Loucy (cell line): ENCODE results near the gene MARCHF4.
"Not testable (repeated sequence)": the region's sequence is repeated elsewhere in the genome, so short reads cannot be mapped to it uniquely, and the experiment has no call there.

ENCODE experiments used
- H2AFZ ChIP-seq: fragments of 200-600 bp; sonication (generic); 2 replicates; pipeline ENCODE4 v1.6.0; 2016; ENCODE audit warnings: antibody characterized with exemption, mild to moderate bottlenecking, low read length, moderate library complexity
- H3F3A ChIP-seq: fragments of 200-600 bp; 2 replicates; pipeline ENCODE4 v1.6.0; 2016; ENCODE audit warnings: antibody characterized with exemption, low read depth, mild to moderate bottlenecking
- H3K27me3 ChIP-seq: fragments of 200-600 bp; sonication (generic); 2 replicates; pipeline ENCODE4 v1.6.1; 2014; ENCODE audit warnings: low read length, mild to moderate bottlenecking; ENCODE audit not compliant: insufficient read depth, poor library complexity, severe bottlenecking
- H3K36me3 ChIP-seq: fragments of 200-600 bp; sonication (generic); 2 replicates; pipeline ENCODE4 v1.6.1; 2016; ENCODE audit warnings: low read length; ENCODE audit not compliant: insufficient read depth
- H3K4me1 ChIP-seq: fragments of 200-600 bp; sonication (generic); 2 replicates; pipeline ENCODE4 v1.5.1; 2014; ENCODE audit warnings: low read length, mild to moderate bottlenecking; ENCODE audit not compliant: insufficient read depth, poor library complexity, severe bottlenecking
- H3K4me2 ChIP-seq: fragments of 200-600 bp; sonication (generic); 2 replicates; pipeline ENCODE4 v1.6.0; 2014; ENCODE audit warnings: antibody characterized with exemption, low read length, low read depth, mild to moderate bottlenecking; ENCODE audit not compliant: poor library complexity, severe bottlenecking
- H3K4me3 ChIP-seq: fragments of 200-600 bp; sonication (generic); 2 replicates; pipeline ENCODE4 v1.5.1; 2014; ENCODE audit warnings: low read length, mild to moderate bottlenecking, mixed read lengths; ENCODE audit not compliant: poor library complexity, severe bottlenecking
- H3K79me2 ChIP-seq: fragments of 200-600 bp; sonication (generic); 2 replicates; pipeline ENCODE4 v1.6.1; 2014; ENCODE audit warnings: low read length; ENCODE audit not compliant: insufficient read depth
- H3K9ac ChIP-seq: fragments of 200-600 bp; sonication (generic); 2 replicates; pipeline ENCODE4 v1.6.0; 2014; ENCODE audit warnings: mild to moderate bottlenecking, low read depth, low read length, moderate library complexity; ENCODE audit not compliant: poor library complexity, severe bottlenecking
- H3K9me2 ChIP-seq: fragments of 200-600 bp; sonication (generic); replicated peaks from 2 replicates; pipeline ENCODE4 v1.6.1; 2016; ENCODE audit warnings: low read depth, low read length, mixed read lengths
- H3K9me3 ChIP-seq: fragments of 200-600 bp; sonication (generic); 2 replicates; pipeline ENCODE4 v1.6.1; 2014; ENCODE audit warnings: mild to moderate bottlenecking, antibody characterized with exemption, low read length, low read depth; ENCODE audit not compliant: insufficient read depth
- H4K20me1 ChIP-seq: fragments of 200-600 bp; sonication (generic); 2 replicates; pipeline ENCODE4 v1.6.0; 2014; ENCODE audit warnings: antibody characterized with exemption, low read length, mild to moderate bottlenecking; ENCODE audit not compliant: insufficient read depth, poor library complexity, severe bottlenecking
- EZH2phosphoT487 ChIP-seq: fragments of 200-600 bp; IDR thresholded peaks from 2 replicates; pipeline ENCODE4 v1.6.1; 2018; ENCODE audit warnings: antibody characterized with exemption, mild to moderate bottlenecking, moderate library complexity, borderline replicate concordance
- TF ChIP-seq, protein P1 (sequence below): fragments of 200-600 bp; sonication (generic); conservative IDR thresholded peaks from 2 replicates; pipeline ENCODE4 v1.5.1; 2014; ENCODE audit warnings: mild to moderate bottlenecking, antibody characterized with exemption, low read length

MARCHF4 gene

GRCh38 chr2:216387262-216387661 lies 15.0 kb upstream of the MARCHF4 start:
- Histone ChIP-seq H3K9ac (no peak overlapping the region), H3F3A (no peaks in the 10 kb centered on the region)

GRCh38 chr2:216385478-216385877 lies 13.2 kb upstream of the MARCHF4 start:
- no peaks in the 10 kb centered on the region for H3F3A ChIP-seq
- H3K9ac ChIP-seq, result no peak overlapping the region
- no peak overlapping the region for H3K4me2 ChIP-seq
- no peak overlapping the region for H3K4me3 ChIP-seq
- H3K9me3 ChIP-seq, result no peaks in the 10 kb centered on the region
- H3K27me3 ChIP-seq, result no peaks in the 10 kb centered on the region
- no peaks in the 10 kb centered on the region for H3K9me2 ChIP-seq
- peaks cover 11% of the 10 kb centered on the region for H3K4me1 ChIP-seq
- H3K36me3 ChIP-seq, result no peaks in the 10 kb centered on the region
- H3K79me2 ChIP-seq, result no peaks in the 10 kb centered on the region
- TF ChIP-seq, protein P1, sequence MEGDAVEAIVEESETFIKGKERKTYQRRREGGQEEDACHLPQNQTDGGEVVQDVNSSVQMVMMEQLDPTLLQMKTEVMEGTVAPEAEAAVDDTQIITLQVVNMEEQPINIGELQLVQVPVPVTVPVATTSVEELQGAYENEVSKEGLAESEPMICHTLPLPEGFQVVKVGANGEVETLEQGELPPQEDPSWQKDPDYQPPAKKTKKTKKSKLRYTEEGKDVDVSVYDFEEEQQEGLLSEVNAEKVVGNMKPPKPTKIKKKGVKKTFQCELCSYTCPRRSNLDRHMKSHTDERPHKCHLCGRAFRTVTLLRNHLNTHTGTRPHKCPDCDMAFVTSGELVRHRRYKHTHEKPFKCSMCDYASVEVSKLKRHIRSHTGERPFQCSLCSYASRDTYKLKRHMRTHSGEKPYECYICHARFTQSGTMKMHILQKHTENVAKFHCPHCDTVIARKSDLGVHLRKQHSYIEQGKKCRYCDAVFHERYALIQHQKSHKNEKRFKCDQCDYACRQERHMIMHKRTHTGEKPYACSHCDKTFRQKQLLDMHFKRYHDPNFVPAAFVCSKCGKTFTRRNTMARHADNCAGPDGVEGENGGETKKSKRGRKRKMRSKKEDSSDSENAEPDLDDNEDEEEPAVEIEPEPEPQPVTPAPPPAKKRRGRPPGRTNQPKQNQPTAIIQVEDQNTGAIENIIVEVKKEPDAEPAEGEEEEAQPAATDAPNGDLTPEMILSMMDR, result no peak
- TF ChIP-seq EZH2phosphoT487, result no peak
- H2AFZ ChIP-seq, result no peak overlapping the region
- H4K20me1 ChIP-seq, result no peaks in the 10 kb centered on the region

More at GRCh38 chr2:216387262-216387661, 15.0 kb upstream of the MARCHF4 start:
- Histone ChIP-seq H2AFZ (no peak overlapping the region), H3K9me3 (no peaks in the 10 kb centered on the region), H3K9me2 (no peaks in the 10 kb centered on the region), H3K4me2 (no peak overlapping the region), H3K27me3 (no peaks in the 10 kb centered on the region), H3K4me3 (no peak overlapping the region), H3K79me2 (no peaks in the 10 kb centered on the region), H3K4me1 (peaks cover 11% of the 10 kb centered on the region), H3K36me3 (no peaks in the 10 kb centered on the region), H4K20me1 (no peaks in the 10 kb centered on the region)
- TF ChIP-seq EZH2phosphoT487, result no peak
- TF ChIP-seq, protein P1, result no peak

DNA sequence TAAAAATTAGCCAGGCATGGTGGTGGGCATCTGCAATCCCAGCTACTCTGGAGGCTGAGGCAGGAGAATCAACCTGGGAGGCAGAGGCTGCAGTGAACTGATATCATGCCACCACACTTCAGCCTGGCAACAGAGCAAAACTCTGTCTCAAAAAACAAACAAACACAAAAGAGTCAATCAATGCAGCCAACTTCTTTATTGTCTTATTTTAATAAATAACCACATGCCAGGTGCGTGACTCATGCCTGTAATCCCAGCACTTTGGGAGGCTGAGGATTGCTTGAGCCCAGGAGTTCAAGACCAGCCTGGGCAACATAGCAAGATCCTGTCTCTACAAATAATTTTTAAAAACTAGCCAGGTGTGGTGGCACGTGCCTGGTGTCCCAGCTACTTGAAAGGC lies 12.1 kb upstream of the MARCHF4 start:
- peaks cover 11% of the 10 kb centered on the region for H3K4me1 ChIP-seq
- H2AFZ ChIP-seq, H3K4me3 ChIP-seq, H3K27me3 ChIP-seq, H3K36me3 ChIP-seq, H3K9ac ChIP-seq, H3K9me3 ChIP-seq, H3K4me2 ChIP-seq, H4K20me1 ChIP-seq, H3F3A ChIP-seq, H3K9me2 ChIP-seq, H3K79me2 ChIP-seq: not testable (repeated sequence)

DNA sequence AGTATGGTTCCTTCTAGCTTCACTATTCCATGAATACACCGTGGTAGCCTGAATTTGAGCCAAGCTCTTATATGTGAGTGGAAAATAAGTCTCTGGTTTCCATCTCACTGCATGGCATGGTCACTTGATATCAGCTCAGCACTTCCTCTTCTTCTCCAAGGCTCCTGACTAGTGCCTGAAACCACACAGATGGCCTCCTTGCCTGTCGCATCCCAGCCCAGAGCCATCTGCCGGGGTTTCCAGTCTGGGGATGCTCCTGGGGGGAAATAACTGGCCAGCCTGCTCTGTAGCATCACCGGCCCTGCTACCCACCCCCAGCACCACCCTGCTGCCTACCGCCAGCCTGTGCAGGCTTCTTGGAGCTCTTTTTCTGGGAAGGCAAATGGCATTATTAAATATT lies 7.7 kb upstream of the MARCHF4 start:
- TF ChIP-seq EZH2phosphoT487, result no peak
- TF ChIP-seq, protein P1, result no peak
- Histone ChIP-seq H3K4me1 (no peaks in the 10 kb centered on the region), H3K4me2 (no peak overlapping the region)

More for the DNA sequence above, 7.7 kb upstream of the MARCHF4 start:
- Histone ChIP-seq H3K79me2 (no peaks in the 10 kb centered on the region), H3K9me2 (no peaks in the 10 kb centered on the region), H3K9me3 (no peaks in the 10 kb centered on the region), H2AFZ (no peak overlapping the region), H4K20me1 (no peaks in the 10 kb centered on the region), H3K27me3 (no peaks in the 10 kb centered on the region), H3K36me3 (no peaks in the 10 kb centered on the region), H3K4me3 (no peak overlapping the region), H3F3A (no peaks in the 10 kb centered on the region), H3K9ac (no peak overlapping the region)
